HEK293T (cell line): ENCODE data around the gene LSG1.

Experiments used
- BHLHE40 ChIP-seq: fragments of 450-650 bp; IDR thresholded peaks from 2 replicates; pipeline ENCODE4 v1.6.1; 2016; ENCODE audit warnings: mild to moderate bottlenecking, moderate library complexity, borderline replicate concordance
- ELF4 ChIP-seq: fragments of 450-650 bp; IDR thresholded peaks from 2 replicates; pipeline ENCODE4 v1.6.1; 2017; ENCODE audit warnings: antibody characterized with exemption
- FOXA1 ChIP-seq: fragments of 450-650 bp; IDR thresholded peaks from 2 replicates; pipeline ENCODE4 v1.6.1; 2016; ENCODE audit warnings: mild to moderate bottlenecking
- FOXK2 ChIP-seq: fragments of 450-650 bp; IDR thresholded peaks from 2 replicates; pipeline ENCODE4 v1.6.1; 2016; ENCODE audit warnings: mild to moderate bottlenecking
- NFRKB ChIP-seq: fragments of 450-650 bp; IDR thresholded peaks from 2 replicates; pipeline ENCODE4 v1.6.1; 2016; ENCODE audit warnings: mild to moderate bottlenecking, moderate library complexity
- SP1 ChIP-seq: fragments of 450-650 bp; IDR thresholded peaks from 2 replicates; pipeline ENCODE4 v1.6.1; 2017
- TARDBP ChIP-seq: fragments of 450-650 bp; IDR thresholded peaks from 2 replicates; pipeline ENCODE4 v1.6.1; 2016
- ZNF384 ChIP-seq: fragments of 450-650 bp; IDR thresholded peaks from 2 replicates; pipeline ENCODE4 v1.6.1; 2016

- TF ChIP-seq BHLHE40 (no peak), FOXK2 (no peak), TARDBP (no peak), FOXA1 (no peak), ZNF384 (no peak), SP1 (no peak), ELF4 (no peak), NFRKB (no peak)
Measured at GRCh38 chr3:194638991-194639605, 32.9 kb downstream of the LSG1 start.
